AG09319 (cell line): ENCODE measurements around the gene RPA3.
"Not testable (repeated sequence)": the region's sequence is repeated elsewhere in the genome, so short reads cannot be mapped to it uniquely, and the experiment has no call there.

Source experiments
- DNase-seq: peaks from one replicate; pipeline ENCODE4 v3.0.0-alpha.2; 2010; ENCODE audit warnings: low read depth; ENCODE audit errors: extremely low read depth
- CTCF ChIP-seq: IDR thresholded peaks from 2 replicates; pipeline ENCODE4 v1.5.1; 2011; ENCODE audit warnings: low read depth, mild to moderate bottlenecking, inconsistent platforms, low read length, moderate library complexity

Gene RPA3

GRCh38 chr7:7681936-7682329 lies 36.5 kb downstream of the RPA3 start:
- no peak for DNase-seq
- no peak for TF ChIP-seq CTCF

GRCh38 chr7:7681191-7681935 lies 37.0 kb downstream of the RPA3 start:
- peak; percentile 60 for TF ChIP-seq CTCF
- DNase-seq: peak; percentile 28

- DNase-seq: not testable (repeated sequence)
These were observed 38.8 kb downstream of the RPA3 start for GRCh38 chr7:7679640-7680039.

GRCh38 chr7:7675686-7676085 lies 42.7 kb downstream of the RPA3 start:
- no peak for DNase-seq
- no peak for TF ChIP-seq CTCF

- no peak for DNase-seq
- no peak for TF ChIP-seq CTCF
These were observed 45.2 kb downstream of the RPA3 start for GRCh38 chr7:7673240-7673550.

DNA sequence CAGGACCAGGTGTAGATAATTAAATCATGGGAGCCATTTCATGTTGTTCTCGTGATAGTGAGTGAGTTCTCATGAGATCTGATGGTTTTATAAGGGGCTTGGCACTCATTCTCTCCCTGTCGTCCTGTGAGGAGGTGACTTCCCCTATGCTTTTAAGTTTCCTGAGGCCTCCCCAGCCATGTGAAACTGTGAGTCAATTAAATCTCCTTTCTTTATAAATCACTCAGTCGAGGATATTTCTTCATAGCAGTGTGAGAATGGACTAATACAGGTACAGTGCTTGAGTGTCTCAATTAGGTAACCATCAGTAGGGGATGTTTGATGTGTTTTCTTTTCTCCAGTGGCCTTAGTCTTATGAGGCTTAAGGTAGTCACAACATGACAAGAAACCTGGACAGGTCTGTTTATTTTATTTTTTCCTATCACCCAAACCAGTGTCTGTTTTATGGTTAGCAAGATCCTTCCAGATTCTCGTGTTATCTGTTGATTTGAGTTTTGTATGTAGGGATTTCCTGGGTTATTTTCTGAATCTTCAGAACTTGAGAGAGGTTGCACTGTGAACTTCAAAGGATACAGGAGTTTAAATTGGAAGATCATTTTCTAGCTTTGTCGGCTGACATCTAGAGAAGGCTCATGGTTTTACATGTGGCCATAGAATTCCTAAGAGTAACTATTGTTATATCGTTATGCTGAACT lies 45.7 kb downstream of the RPA3 start:
- no peak for DNase-seq
- TF ChIP-seq CTCF: no peak

- DNase-seq: no peak
- TF ChIP-seq CTCF: no peak
These were observed 47.0 kb downstream of the RPA3 start for GRCh38 chr7:7671361-7671760.

- no peak for DNase-seq
- no peak for TF ChIP-seq CTCF
These were observed 47.9 kb downstream of the RPA3 start for GRCh38 chr7:7670490-7670889.
